Measurements from ENCODE around the gene MMP3.

MMP3 gene

GRCh38 chr11:102831489-102832440, 11.6 kb downstream of the MMP3 start:
- DNase-seq: no peak

DNA sequence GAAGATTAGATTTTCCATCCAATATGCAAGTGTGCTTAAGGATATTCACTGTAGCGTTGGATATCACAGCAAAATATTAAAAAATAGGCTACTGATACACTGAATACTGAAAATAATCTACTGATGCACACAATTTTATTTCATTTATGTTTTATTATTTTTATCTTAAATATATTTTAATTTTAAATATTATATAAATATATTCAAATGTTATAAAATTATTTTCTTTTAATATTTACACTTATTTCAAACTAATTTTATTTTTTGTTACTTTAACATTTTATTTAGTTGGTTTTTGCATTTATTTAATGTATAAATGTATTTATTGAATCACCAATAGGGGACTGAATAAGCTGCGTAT, 12.3 kb downstream of the MMP3 start:
- no peak for DNase-seq

DNA sequence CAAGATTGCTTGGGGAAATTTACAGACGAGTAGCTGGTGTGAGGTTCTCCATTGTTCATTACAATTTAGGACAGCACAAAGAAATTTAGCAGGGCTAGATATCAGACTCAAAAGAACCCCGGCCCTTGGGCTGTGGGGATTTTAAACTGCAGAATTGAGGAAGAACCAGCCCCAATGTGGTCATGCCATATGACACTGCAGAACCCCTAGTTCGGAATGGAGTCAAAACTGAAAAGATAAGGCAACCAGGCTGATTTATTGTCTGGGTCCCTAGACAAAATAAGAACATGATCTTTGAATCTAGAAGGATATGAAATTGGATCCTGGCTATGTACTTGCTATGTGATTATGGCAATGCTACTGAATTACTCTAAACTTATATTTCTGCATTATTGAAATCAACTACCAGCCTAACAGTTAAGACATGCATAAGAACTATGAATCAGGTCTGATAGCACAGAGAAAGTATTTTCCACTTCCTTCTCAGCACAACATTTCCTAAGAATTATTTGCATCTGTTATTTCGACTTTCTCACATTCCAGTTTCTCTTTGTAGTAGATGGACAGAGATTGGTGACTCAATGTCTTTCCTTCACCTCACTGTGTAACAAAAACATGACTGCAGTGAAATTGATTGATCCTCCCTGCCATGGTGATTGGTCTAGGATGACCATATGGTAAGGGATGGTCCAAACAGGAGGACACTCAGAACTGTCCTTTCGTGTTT, 13.2 kb downstream of the MMP3 start:
- DNase-seq: no peak

GRCh38 chr11:102829316-102830000, 14.0 kb downstream of the MMP3 start:
- no peak for DNase-seq

DNA sequence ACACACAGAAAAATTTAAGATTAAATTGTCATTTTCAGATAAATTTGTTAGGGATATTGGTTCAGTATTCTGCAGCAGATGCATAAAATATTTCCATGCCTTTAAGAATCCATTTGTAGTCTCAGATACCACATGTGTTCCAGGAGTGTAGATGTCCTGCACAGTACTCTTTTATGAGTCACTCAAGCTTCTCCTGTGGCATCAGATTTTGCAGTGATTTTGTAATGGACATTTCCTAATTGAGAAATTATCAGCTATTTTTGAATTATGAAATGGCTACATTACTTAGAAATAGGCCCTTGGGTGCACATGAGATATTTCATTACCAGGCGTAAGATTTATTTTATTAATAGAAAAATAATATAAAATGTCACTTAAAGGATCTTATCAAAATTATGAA, 18.9 kb downstream of the MMP3 start:
- DNase-seq: no peak

GRCh38 chr11:102819491-102819890, 23.9 kb downstream of the MMP3 start:
- DNase-seq: no peak

GRCh38 chr11:102813484-102813883, 29.9 kb downstream of the MMP3 start:
- DNase-seq: no peak

DNA sequence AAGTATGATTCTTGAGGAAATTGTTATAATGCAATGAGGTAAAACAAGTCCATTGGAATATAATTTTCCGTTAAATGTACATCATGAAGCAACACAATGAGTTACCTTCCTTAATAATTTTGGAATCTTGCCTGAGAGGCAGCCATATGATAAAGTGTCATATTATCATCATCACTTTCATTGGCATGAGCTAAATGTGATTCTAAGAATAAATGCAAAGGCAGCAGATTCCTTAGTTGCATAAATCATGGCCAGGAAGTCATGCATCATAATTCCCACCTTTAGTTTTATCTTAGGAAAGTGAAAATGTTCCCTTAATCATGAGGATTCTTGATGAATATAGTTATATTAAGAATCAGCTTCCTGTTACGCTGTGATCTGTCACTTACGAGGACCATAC, 31.2 kb downstream of the MMP3 start:
- no peak for DNase-seq

- DNase-seq: no peak
Observed at GRCh38 chr11:102810950-102811660, 32.3 kb downstream of the MMP3 start.

DNA sequence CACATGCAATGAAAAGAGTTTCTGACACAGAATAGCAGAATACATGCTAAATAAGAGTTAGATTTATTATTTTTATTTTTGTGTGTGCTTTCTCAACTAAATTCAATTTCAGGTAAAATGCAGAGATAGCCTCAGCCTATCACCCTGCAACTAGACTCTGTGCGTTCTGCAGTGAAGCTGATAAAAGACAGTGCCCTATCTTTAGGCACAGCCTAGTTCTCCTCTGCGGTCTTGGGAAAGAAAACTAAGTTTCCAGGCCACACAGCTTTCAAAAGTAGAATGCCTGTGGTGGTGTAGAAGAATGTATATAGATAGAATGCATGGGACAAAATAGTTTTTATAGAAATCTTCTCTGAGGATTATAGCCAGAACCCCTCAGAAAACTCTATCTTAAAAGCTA, 33.4 kb downstream of the MMP3 start:
- no peak for DNase-seq

DNA sequence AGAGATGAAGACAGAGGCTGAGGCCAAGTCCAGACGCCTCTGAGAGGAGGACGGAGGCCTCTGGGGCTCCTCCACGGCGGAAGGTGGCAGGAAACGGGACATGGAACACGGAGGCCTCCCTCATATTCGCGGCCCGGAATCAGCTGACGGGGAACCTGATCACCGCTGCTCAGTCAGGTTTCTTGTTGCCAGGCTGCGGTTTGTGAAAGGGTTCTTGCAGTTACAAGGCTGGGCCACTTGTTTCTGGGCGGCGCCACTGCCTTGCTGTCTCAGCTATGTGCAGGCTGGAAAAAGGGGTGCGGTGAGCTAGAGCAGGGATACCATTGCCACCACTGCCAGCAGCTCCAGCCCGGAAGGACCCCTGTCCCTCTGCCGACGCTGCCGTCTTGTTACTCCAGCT, 35.5 kb downstream of the MMP3 start:
- no peak for DNase-seq

DNA sequence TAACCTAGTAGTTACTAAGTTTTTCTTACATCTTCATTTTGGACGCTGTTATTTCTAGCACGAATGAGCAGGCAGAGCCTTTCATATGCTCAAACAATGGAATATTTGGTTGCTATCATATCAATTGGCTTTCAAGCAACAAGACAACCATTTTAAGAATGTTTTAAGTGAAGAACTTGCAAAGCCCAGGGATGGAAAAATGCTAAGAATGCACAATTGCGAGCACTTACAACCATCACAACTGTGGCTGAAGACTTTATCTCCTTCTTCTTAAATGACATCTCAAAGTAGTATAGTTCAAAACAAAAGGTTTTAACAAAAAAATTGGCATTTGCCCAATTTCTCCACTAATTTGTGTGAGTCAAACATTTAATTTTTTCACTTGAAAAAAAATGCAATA, 37.1 kb downstream of the MMP3 start:
- DNase-seq: no peak

- no peak for DNase-seq
Observed at GRCh38 chr11:102802341-102802740, 41.1 kb downstream of the MMP3 start.

GRCh38 chr11:102800767-102801166, 42.6 kb downstream of the MMP3 start:
- DNase-seq: no peak

DNA sequence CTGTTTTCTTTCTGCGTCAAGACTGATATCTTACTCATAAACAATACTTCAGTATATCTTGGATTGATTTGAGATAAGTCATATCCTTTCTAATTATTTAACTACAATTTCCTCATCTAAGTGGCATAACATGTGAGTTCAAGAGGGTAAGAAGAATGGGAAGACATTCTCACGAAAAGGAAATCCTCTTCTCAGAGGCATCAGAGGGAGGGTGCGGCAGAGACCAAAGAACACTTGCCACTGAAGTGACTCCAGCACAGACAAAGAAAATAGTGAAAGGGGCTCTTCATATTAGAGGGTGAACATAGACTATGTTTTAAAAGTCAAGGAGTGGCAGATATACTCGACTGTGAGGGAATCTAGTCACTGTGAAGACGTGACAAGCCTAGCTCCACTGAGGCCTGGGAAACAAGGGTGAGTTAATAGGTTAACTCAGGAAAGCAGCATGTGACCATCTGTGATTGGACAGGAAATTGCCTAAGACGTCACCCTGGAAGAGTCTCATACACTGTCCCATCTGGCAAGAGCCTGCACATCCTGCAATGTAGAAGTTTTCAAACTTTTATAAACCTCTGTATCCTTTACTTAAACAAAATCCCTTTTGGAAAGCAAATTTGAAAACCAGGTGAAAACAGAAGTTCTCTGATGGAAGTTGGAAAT, 43.6 kb downstream of the MMP3 start:
- no peak for DNase-seq

DNA sequence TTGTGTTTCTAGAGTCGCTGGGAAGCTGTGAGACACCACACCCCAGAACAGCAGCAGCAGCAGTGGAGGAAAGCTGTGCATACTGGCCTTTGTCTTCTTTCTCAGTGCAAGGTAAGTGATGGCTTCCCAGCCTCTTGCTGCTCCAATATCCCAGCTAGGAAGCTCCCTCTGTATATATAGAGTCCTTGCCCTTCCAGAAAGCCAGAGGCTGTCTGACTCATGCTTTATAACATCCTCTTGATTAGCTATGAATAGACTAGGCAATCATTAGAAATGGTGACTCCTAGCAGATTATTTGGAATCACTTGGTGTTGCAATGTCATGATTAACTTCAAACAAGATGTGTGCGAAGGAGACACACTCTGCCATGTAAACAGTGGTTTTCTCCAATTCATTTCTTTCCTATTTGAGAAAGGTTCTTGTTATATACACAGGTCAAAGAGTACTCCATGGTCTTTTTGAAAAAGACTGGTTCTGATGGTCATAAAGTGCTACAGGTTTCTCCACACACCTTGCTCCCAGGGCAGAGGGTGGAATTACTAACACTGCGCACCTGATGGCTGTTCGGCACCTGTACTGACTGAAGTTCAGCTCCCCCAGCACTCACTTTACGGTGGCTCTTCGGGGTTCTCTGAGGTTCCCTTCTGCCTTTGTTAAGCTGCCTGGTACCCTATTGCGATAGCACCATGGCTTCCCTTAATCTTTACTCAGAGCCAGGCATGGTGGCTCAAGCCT, 45.2 kb downstream of the MMP3 start, which contains the start of gene MMP1:
Gene MMP1 (minus strand): TSS at position 149 of the 735 bp plus-strand sequence. CDS start 68 bp downstream, at position 81.
- no peak for DNase-seq

DNA sequence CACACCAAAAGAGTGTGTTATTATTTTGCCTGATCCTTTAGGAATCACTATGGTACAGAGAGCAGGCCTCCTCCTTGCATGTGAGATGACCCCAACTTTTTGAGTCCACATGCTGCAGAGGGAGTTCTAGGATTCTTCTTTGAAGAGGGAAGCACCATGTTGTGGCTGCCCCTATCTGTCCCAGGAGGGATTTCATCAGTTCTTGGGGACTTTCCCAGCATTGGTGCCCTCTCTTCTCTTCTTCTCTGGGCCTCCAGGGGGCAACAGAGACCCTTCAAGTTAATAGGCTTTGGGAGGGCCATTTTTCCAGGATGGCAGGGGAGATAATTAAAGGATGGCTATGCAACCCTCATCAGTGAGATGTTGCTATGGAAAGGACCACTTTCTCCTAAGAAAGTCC, 49.0 kb downstream of the MMP3 start:
- no peak for DNase-seq

GRCh38 chr11:102793677-102794290, 49.6 kb downstream of the MMP3 start:
- DNase-seq: no peak

DNA sequence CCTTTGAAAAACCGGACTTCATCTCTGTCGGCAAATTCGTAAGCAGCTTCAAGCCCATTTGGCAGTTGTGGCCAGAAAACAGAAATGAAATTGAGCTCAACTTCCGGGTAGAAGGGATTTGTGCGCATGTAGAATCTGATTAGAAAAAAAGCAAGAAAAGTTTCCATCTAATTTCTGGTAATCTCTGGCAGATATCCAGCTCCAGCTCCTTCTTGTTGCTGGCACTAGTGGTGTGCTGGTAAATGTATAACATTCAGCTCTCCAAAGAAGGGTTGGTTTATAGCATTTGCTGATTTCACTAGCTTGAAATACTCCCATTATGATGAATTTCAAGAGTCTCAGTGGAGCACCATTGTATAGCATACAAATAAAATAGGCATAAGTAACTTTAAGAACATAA, 50.8 kb downstream of the MMP3 start:
- no peak for DNase-seq

- no peak for DNase-seq
Observed at GRCh38 chr11:102791271-102792036, 52.0 kb downstream of the MMP3 start.

All from CD4-positive, alpha-beta T cell treated with Interleukin-4 for 4 hours (primary cell).